Measurements from ENCODE around the gene UBA3. TPM values are rescaled to one million over a fixed set of nuclear protein-coding genes. Genes with fewer than 3 reads are reported as not detected.

The UBA3 gene
- total and polyA plus RNA-seq, 2 of the 13 experiments (the other 11 are each of a cell fraction or from before 2014, with no cell fraction given) = 40.7 to 49.0 TPM

DNA sequence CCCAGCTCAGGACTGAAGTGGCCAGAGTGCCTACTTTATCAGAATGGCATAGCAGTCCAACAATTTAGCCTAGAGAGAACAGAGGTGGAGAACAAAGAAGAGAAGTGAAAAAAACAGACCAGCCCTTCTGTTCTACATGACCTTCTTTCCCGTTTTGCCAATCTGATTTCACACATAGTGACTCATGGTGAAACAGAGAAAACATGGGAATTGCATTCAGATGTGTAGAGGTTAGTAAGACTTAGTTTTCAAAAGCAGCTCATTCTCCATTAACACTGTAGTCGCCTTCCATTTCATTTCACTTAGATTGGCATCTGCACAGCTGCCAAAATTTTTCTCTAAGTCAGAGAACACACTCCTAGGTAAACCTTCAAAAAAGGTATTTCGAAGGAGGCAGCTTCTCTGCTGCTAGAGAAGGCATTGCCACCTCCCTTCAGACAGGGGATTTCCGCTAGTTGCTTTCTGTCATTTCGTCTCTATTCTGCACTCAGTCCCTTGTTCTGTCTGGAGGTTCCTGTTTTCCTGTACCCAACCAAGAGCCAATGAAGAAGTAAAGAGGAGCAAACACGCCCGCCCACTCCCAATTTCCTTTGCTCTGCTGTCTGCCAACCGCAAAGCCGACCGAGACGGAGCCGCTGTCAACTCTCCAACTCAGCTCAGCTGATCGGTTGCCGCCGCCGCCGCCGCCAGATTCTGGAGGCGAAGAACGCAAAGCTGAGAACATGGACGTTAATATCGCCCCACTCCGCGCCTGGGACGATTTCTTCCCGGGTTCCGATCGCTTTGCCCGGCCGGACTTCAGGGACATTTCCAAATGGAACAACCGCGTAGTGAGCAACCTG is 4.4 kb upstream of the UBA3 start, which contains the start of gene ARL6IP5 (continued):
- TF ChIP-seq, protein P1, sequence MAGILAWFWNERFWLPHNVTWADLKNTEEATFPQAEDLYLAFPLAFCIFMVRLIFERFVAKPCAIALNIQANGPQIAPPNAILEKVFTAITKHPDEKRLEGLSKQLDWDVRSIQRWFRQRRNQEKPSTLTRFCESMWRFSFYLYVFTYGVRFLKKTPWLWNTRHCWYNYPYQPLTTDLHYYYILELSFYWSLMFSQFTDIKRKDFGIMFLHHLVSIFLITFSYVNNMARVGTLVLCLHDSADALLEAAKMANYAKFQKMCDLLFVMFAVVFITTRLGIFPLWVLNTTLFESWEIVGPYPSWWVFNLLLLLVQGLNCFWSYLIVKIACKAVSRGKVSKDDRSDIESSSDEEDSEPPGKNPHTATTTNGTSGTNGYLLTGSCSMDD (CRISPR knock-in tag; IDR thresholded peaks at IDR 0.05) = no peak
- TF ChIP-seq ZNF101 (CRISPR knock-in tag; IDR thresholded peaks at IDR 0.05; ENCODE audit: borderline replicate concordance, low read depth) = no peak
- TF ChIP-seq ZNF766 (CRISPR knock-in tag; IDR thresholded peaks at IDR 0.05; ENCODE audit: borderline replicate concordance) = no peak
- TF ChIP-seq, protein P2, sequence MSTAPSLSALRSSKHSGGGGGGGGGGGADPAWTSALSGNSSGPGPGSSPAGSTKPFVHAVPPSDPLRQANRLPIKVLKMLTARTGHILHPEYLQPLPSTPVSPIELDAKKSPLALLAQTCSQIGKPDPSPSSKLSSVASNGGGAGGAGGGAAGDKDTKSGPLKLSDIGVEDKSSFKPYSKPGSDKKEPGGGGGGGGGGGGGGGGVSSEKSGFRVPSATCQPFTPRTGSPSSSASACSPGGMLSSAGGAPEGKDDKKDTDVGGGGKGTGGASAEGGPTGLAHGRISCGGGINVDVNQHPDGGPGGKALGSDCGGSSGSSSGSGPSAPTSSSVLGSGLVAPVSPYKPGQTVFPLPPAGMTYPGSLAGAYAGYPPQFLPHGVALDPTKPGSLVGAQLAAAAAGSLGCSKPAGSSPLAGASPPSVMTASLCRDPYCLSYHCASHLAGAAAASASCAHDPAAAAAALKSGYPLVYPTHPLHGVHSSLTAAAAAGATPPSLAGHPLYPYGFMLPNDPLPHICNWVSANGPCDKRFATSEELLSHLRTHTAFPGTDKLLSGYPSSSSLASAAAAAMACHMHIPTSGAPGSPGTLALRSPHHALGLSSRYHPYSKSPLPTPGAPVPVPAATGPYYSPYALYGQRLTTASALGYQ (CRISPR knock-in tag; IDR thresholded peaks at IDR 0.05) = no peak
- no peak; the same call in 1 of the 2 replicates for TF ChIP-seq ZNF724P (CRISPR knock-in tag; IDR thresholded peaks at IDR 0.05; ENCODE audit: borderline replicate concordance)
- TF ChIP-seq EED (CRISPR knock-in tag; IDR thresholded peaks at IDR 0.05) = no peak
- TF ChIP-seq, protein P3, sequence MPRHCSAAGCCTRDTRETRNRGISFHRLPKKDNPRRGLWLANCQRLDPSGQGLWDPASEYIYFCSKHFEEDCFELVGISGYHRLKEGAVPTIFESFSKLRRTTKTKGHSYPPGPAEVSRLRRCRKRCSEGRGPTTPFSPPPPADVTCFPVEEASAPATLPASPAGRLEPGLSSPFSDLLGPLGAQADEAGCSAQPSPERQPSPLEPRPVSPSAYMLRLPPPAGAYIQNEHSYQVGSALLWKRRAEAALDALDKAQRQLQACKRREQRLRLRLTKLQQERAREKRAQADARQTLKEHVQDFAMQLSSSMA (CRISPR knock-in tag; IDR thresholded peaks at IDR 0.05) = no peak
- TF ChIP-seq ELF3 (CRISPR knock-in tag; IDR thresholded peaks at IDR 0.05) = 0 out of 2 replicates have a peak, but pooled peaks have one; percentile 39
- no peak for TF ChIP-seq ESRRA (CRISPR knock-in tag; IDR thresholded peaks at IDR 0.05; ENCODE audit: low read depth)
- TF ChIP-seq TERF1 (CRISPR knock-in tag; IDR thresholded peaks at IDR 0.05) = no peak
- TF ChIP-seq ZSCAN25 (CRISPR knock-in tag; IDR thresholded peaks at IDR 0.05) = peak; percentile 55; the same call in 1 of the 2 replicates
- TF ChIP-seq MIER2 (CRISPR knock-in tag; IDR thresholded peaks at IDR 0.05) = peak; percentile 27; the same call in 1 of the 2 replicates
- TF ChIP-seq ZNF18 (CRISPR knock-in tag; IDR thresholded peaks at IDR 0.05; ENCODE audit: insufficient replicate concordance) = peak; percentile 23
- TF ChIP-seq ZNF839 (CRISPR knock-in tag; IDR thresholded peaks at IDR 0.05; ENCODE audit: borderline replicate concordance) = no peak
- no peak for TF ChIP-seq TRIM24 (CRISPR knock-in tag; IDR thresholded peaks at IDR 0.05)
- no peak for TF ChIP-seq ZNF234 (CRISPR knock-in tag; conservative IDR thresholded peaks at IDR 0.05)
- no peak for TF ChIP-seq NR2F2 (IDR thresholded peaks at IDR 0.05; ENCODE audit: borderline replicate concordance, low read depth)
- no peak for TF ChIP-seq ELF4 (CRISPR knock-in tag; IDR thresholded peaks at IDR 0.05; ENCODE audit: borderline replicate concordance)
- no peak for TF ChIP-seq TCF12 (IDR thresholded peaks at IDR 0.05)
- TF ChIP-seq TCF12 (CRISPR knock-in tag; IDR thresholded peaks at IDR 0.05) = no peak
- TF ChIP-seq, protein P4, sequence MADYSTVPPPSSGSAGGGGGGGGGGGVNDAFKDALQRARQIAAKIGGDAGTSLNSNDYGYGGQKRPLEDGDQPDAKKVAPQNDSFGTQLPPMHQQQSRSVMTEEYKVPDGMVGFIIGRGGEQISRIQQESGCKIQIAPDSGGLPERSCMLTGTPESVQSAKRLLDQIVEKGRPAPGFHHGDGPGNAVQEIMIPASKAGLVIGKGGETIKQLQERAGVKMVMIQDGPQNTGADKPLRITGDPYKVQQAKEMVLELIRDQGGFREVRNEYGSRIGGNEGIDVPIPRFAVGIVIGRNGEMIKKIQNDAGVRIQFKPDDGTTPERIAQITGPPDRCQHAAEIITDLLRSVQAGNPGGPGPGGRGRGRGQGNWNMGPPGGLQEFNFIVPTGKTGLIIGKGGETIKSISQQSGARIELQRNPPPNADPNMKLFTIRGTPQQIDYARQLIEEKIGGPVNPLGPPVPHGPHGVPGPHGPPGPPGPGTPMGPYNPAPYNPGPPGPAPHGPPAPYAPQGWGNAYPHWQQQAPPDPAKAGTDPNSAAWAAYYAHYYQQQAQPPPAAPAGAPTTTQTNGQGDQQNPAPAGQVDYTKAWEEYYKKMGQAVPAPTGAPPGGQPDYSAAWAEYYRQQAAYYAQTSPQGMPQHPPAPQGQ (CRISPR knock-in tag; IDR thresholded peaks at IDR 0.05; ENCODE audit: borderline replicate concordance) = no peak
